Adipose tissue (tissue), 3 donors: ENCODE data around the gene KCTD3. TPM values are rescaled to one million over a fixed set of nuclear protein-coding genes. Genes with fewer than 3 reads are reported as not detected.

Source experiments
- H3K27ac ChIP-seq: one replicate; pipeline ENCODE4 v1.5.1; 2013; ENCODE audit warnings: low read depth, low read length
- WGBS, 3 donors: extraction: QIAGEN DNeasy Blood & Tissue Kit; methylation state at CpG; one replicate each; pipeline ENCODE4 v1.1.7; 2013; 5-methylcytosine and 5-hydroxymethylcytosine counted together
- polyA plus RNA-seq, 3 donors: library from polyadenylated mRNA; stranded (reverse); fragments of 200-250 nt; gene quantifications; one replicate each; pipeline ENCODE4 v1.2.3, GENCODE V29; 2013
- donor health status: healthy with polysubstance abuse.
- donor health status: Bipolar disorder and iron deficiency.
- donor health status: healthy.

The KCTD3 gene
- polyA plus RNA-seq, 3 donors, result 15.7 to 40.7 (median 21.1) TPM

GRCh38 chr1:215551806-215552205 is 15.3 kb upstream of the KCTD3 start:
- 90 to 96% (median 95%) methylated on average over 5 of the region's 5 CpGs for WGBS, 3 donors
- H3K27ac ChIP-seq, result no peak overlapping the region

DNA sequence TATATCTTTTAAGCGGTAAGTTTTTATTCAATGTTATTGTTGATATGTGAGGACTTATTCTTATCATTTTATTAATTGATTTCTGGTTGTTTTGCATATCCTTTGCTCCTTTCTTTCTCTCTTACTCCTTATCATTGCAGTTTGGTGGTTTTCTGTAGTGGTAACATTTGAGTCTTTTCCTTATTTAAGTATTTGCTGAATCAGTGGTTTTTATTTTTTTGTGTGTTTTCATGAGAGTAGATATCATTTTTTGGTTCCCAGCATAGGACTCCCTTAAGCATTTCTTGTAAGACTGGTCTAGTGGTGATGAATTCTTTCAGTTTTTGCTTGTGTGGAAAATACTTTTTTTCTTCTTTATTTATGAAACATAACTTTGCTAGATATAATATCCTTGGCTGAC is 12.2 kb upstream of the KCTD3 start:
- no peak overlapping the region for H3K27ac ChIP-seq
- 88 to 100% (median 97%) methylated on average over 1 of the region's 1 CpG for WGBS, 3 donors

DNA sequence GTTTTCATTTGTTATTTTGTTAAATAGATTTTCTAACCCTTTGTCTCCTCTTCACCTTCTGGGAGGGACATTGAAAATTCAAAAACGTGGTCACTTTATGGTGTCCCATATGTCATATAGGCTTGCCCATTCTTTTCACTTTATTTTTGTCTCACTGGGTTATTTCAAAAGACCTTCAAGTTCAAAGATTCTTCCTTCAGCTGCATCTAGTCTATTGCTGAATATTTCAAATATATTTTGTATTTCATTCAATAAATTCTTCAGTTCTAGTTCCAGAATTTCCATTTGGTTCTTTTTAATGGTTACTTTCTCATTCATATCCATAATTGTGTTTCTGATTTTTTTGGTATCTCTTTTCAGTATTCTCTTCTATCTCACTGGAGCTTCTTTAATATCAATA is 11.6 kb upstream of the KCTD3 start:
- 49 to 68% (median 63%) methylated on average over 1 of the region's 1 CpG for WGBS, 3 donors

DNA sequence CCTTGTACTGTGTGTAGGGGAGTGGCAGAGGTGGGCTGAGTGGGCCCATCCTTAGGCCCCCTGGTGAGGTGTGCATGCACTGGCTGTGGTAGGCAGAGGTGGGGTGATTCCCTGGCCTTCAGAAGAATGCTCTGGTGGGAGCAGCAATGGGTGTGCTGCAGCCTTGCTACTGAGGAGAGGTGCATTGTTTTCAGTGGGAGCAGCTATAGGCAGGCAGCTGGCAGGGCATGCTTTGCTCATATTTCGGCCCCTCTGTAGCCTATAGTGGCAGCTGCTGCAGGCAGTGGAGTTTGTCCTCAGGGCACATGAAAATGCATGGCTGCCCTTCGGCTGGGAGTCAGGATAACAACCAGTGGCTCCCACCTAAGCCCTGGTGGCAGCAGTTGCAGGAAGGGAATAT is 10.1 kb upstream of the KCTD3 start:
- no peak overlapping the region for H3K27ac ChIP-seq
- WGBS, 3 donors, result 85 to 88% (median 87%) methylated on average over 2 of the region's 2 CpGs

More for the DNA sequence above, 11.6 kb upstream of the KCTD3 start:
- no peak overlapping the region for H3K27ac ChIP-seq

GRCh38 chr1:215557504-215557903 is 9.6 kb upstream of the KCTD3 start:
- WGBS, 3 donors, result 79 to 90% (median 90%) methylated on average over 1 of the region's 1 CpG
- no peak overlapping the region for H3K27ac ChIP-seq

DNA sequence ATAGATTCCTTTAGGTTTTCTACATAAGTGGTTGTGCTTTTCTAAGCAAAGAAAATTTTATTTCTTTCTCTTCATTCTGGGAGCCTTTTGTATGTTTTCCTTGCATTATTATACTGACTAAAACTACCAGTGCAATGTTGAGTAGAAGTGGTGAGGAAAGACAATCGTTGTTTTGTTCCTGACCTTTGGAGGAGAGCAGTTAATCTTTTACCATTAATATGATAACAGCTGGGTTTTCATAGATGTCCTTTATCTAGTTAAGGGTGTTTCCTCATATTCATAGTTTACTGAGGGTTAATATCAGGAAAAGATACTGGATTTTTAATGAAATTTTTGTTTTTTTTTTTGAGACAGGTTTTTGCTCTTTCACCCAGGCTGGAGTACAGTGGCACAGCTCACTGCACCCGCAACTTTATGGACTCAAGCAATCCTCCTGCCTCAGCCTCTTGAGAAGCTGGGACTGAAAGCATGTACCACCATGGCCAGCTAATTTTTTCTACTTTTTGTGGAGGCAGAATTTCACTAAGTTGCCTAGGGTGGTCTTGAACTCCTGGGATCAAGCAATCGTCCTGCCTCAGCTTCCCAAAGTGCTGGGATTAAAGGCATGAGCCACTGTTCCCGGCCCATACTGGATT is 9.0 kb upstream of the KCTD3 start:
- H3K27ac ChIP-seq, result no peak overlapping the region
- WGBS, 3 donors, result 65 to 91% (median 87%) methylated on average over 4 of the region's 4 CpGs

DNA sequence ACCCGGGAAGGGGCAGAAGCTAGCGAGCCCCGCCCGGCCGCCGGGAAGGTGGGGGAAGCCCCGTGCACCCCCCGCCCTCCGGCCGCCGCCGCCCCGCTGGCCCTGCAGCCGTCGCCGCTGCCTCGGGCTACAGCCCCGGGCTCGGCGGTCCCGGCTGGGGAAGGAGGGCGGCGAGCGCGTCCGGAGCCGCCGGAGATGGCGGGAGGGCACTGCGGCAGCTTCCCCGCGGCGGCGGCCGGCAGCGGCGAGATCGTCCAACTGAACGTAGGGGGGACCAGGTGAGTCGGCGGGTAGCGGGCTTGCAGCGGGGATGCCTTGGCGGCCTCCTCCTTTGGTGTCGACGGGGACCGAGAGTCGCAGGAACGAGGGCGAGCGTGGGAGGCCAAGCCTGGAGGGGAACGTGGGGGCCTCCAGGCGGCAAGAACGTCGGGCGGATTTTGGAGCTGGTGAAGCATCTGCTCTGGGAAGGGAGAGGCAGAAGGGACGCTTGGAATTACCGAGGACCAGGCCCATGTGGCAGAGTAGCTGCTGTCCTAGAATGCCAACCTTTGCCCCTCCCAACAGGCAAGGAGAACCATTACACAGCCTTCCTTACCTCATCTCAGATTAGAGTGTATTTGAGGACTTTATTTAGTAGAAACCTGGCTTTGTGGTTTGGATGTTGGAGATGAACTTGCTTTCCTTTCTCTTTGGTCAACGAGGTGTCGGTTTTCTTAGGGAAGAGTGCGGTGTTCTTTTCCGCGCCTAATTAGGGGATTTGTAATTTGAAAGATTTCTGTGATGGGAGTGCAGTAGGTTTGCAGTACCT is 591 bp downstream of the KCTD3 start:
- WGBS, 3 donors, result 0% methylated on average over 51 to 63 of the region's 63 CpGs
- peak overlapping the region; percentile 1 for H3K27ac ChIP-seq

DNA sequence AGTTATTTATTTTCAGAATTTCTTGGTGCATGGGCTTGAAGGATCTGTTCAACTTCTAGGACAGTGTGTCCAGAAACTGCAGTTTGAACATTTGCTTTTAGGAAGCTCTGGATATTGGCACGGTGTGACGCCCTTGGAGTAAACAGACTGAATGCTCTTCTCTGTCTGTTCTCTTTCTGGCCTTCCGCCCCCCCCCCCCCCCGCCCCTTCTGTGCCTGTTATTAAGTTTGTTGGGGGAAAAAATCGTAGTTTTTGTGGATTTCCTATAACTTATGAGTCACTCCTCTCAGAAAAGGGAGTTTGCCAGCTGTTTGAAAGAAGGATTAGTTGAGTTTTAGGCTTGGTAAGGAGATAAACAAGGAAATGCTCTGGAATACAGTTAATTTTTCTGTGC is 1.2 kb downstream of the KCTD3 start:
- WGBS, 3 donors, result 0 to 1% (median 0%) methylated on average over 4 to 5 of the region's 5 CpGs
- no peak overlapping the region for H3K27ac ChIP-seq

- no peak overlapping the region for H3K27ac ChIP-seq
- 31 to 72% (median 63%) methylated on average over 3 of the region's 3 CpGs for WGBS, 3 donors
Measured at GRCh38 chr1:215569986-215570824, 3.1 kb downstream of the KCTD3 start.

GRCh38 chr1:215581896-215582295 is 14.8 kb downstream of the KCTD3 start:
- WGBS, 3 donors, result 87 to 95% (median 94%) methylated on average over 2 of the region's 2 CpGs
- no peak overlapping the region for H3K27ac ChIP-seq

DNA sequence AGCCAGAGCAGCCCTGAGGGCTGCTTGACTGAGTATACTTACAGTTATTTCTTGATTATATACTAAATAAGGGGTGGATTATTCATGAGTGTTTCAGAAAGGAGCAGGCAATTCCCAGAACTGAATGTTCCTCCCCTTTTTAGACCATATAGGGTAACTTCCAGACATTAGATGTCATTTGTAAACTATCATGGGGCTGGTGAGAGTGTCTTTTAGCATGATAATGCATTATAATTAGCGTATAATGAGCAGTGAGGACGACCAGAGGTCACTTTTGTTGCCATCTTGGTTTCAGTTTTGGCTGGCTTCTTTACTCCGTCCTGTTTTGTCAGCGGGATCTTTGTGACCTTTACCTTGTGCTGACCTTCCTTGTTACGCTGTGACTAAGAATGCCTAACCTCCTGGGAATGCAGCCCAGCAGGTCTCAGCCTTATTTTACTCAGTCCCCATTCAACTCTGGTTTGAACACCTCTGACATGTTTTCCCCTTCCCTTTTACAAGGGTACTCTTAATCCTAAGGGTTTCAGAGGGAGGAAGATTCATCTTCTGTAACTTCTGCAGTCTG is 16.2 kb downstream of the KCTD3 start:
- 66 to 81% (median 72%) methylated on average over 5 of the region's 5 CpGs for WGBS, 3 donors
- no peak overlapping the region for H3K27ac ChIP-seq

GRCh38 chr1:215584389-215584788 is 17.3 kb downstream of the KCTD3 start:
- 74 to 95% (median 92%) methylated on average over 1 of the region's 1 CpG for WGBS, 3 donors
- H3K27ac ChIP-seq, result no peak overlapping the region

- WGBS, 3 donors, result 58 to 85% (median 84%) methylated on average over 4 of the region's 4 CpGs
- H3K27ac ChIP-seq, result no peak overlapping the region
Measured at GRCh38 chr1:215589650-215590435, 22.7 kb downstream of the KCTD3 start.

DNA sequence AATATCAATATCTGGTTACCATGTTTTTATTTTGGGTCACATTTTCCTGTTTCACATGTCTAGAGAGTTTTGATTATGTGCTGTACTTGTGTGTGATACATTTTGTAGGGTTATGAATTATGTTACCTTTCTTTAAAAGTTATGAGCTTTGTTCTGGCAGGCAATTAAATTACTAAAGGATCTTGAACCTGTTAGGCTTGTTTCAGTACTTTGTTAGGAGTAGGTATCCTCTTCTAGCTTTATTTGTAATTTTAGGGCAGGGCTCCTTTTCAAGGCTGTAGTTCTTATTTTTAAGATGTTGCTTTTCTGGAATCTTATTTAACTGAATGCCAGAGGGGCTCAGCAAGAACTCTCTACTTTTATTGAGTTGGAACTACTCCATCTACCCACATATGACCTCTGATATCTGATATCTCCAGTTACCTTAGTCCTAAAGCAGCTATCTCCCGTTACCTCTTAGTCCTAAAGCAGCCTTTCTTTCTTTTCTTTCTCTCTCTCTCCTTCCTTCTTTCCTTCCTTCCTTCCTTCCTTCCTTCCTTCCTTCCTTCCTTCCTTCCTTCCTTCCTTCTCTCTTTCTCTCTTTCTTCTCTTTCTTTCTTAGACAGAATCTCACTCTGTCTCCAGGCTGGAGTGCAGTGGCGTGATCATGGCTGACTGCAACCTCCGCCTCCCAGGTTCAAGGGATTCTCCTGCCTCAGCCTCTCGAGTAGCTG is 23.8 kb downstream of the KCTD3 start:
- H3K27ac ChIP-seq, result no peak overlapping the region
- WGBS, 3 donors, result 92 to 97% (median 95%) methylated on average over 4 of the region's 4 CpGs

GRCh38 chr1:215594640-215595039 is 27.5 kb downstream of the KCTD3 start:
- WGBS, 3 donors, result 61 to 74% (median 70%) methylated on average over 3 of the region's 3 CpGs
- H3K27ac ChIP-seq, result no peak overlapping the region

DNA sequence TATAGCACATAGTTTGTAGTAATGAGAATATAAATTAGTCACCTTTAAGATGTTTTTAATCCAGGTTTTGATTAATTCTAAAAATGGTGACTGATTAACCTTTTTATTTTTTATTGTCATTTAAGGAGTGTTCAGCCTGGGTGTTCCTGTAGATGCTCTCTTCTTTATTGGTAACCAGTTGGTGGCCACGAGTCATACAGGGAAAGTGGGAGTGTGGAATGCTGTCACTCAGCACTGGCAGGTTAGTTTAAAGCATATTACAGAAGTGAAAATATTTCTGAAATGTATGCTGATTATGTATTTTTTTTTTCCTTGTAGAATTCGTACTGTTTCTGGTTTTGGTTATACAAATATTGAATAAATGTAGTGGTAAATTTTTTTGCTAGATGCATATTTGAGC is 28.1 kb downstream of the KCTD3 start:
- WGBS, 3 donors, result 77 to 92% (median 85%) methylated on average over 2 of the region's 2 CpGs
- H3K27ac ChIP-seq, result no peak overlapping the region

DNA sequence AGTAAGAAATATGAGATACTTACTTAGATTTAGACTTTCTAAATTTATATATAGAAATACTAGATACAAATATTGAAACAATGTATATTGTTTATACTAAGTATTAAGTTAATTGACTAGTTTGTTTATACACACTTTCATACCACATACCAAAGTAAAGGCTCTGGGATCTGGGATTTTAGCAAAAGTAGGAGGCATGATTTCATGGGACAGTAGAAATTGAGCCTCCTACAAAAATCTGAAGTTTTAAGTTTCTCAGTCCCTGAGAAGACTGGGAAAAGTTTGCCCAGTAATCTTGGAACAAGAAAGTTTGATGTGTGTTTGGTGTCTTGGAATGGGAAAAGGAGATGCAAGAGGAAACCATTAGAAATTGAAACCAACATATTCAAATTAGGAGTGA is 30.9 kb downstream of the KCTD3 start:
- H3K27ac ChIP-seq, result no peak overlapping the region
